HCT116 (cell line): ENCODE data around the gene MYEF2.

ENCODE experiments used
- CTCF ChIP-seq, 3 experiments: fragments of 200-600 bp in 1 of 3; sonication (generic) in 1 of 3; IDR thresholded peaks in 2 of 3; conservative IDR thresholded peaks in 1 of 3; 2 replicates each; pipeline ENCODE4 v1.5.1; 2012 to 2017; ENCODE audit warnings: low read depth in 2 of 3, low read length in 2 of 3, antibody characterized with exemption in 1 of 3, borderline replicate concordance in 1 of 3, control low read depth in 1 of 3, mild to moderate bottlenecking in 1 of 3, mixed read lengths in 1 of 3, mixed run types in 1 of 3, moderate library complexity in 1 of 3; ENCODE audit not compliant: insufficient read depth in 1 of 3
- JUND ChIP-seq: IDR thresholded peaks from 2 replicates; pipeline ENCODE4 v1.6.1; 2012
- MAX ChIP-seq: IDR thresholded peaks from 2 replicates; pipeline ENCODE4 v1.6.1; 2012
- POLR2A ChIP-seq: IDR thresholded peaks from 2 replicates; pipeline ENCODE4 v1.7.0; 2011; ENCODE audit warnings: borderline replicate concordance; ENCODE audit not compliant: insufficient read depth, insufficient read length; ENCODE audit errors: extremely low read depth
- POLR2AphosphoS5 ChIP-seq: IDR thresholded peaks from 2 replicates; pipeline ENCODE4 v1.6.1; 2011; ENCODE audit warnings: mild to moderate bottlenecking, low read depth, low read length, moderate library complexity
- RAD21 ChIP-seq: IDR thresholded peaks from 2 replicates; pipeline ENCODE4 v1.6.1; 2012; ENCODE audit warnings: low read depth, mild to moderate bottlenecking
- REST ChIP-seq: IDR thresholded peaks from 2 replicates; pipeline ENCODE4 v1.6.1; 2012; ENCODE audit warnings: low read depth
- SP1 ChIP-seq: IDR thresholded peaks from 2 replicates; pipeline ENCODE4 v1.6.1; 2012; ENCODE audit warnings: low read depth
- ZBTB33 ChIP-seq: IDR thresholded peaks from 2 replicates; pipeline ENCODE4 v1.6.1; 2011; ENCODE audit warnings: mild to moderate bottlenecking, low read length, moderate library complexity; ENCODE audit not compliant: insufficient replicate concordance; ENCODE audit errors: extremely low read depth
- ZFX ChIP-seq: fragments of 450-650 bp; IDR thresholded peaks from 2 replicates; pipeline ENCODE4 v1.6.1; 2017
- ZNF274 ChIP-seq: fragments of 200-500 bp; sonication (Bioruptor generic); IDR thresholded peaks from 2 replicates; pipeline ENCODE4 v1.6.1; 2014; ENCODE audit warnings: mild to moderate bottlenecking, low read depth, low read length, inconsistent platforms

- TF ChIP-seq REST: no peak
- no peak for TF ChIP-seq CTCF (IDR thresholded peaks at IDR 0.05 in 2 of 3, conservative IDR thresholded peaks at IDR 0.05 in 1 of 3; ENCODE audit: borderline replicate concordance in 1 of 3, insufficient read depth in 1 of 3, low read depth in 2 of 3, low read length in 2 of 3)
- TF ChIP-seq ZNF274: no peak
- no peak for TF ChIP-seq RAD21
- no peak for TF ChIP-seq ZFX
- no peak for TF ChIP-seq JUND
- no peak for TF ChIP-seq ZBTB33
- no peak for TF ChIP-seq POLR2AphosphoS5
- TF ChIP-seq POLR2A: no peak
- no peak for TF ChIP-seq SP1
- TF ChIP-seq MAX: no peak
These were observed 7.4 kb upstream of the MYEF2 start for GRCh38 chr15:48185529-48185928.
